ENCODE measurements around the gene SAP25. TPM values are rescaled to one million over a fixed set of nuclear protein-coding genes. Genes with fewer than 3 reads are reported as not detected.

The SAP25 gene
- total and polyA plus RNA-seq, 5 donors from 2014 or later = 0.47 to 47.4 TPM; not detected in 3

GRCh38 chr7:100611983-100612729, 38.5 kb upstream of the SAP25 start, which contains the start of gene MOSPD3:
Gene MOSPD3 (plus strand): TSS chr7:100612540. CDS start chr7:100612792, 252 bp downstream.
- H3K27me3 Mint-ChIP-seq = peaks cover 16% of the 10 kb centered on the region
- peaks cover 10 to 34% (median 21%) of the 10 kb centered on the region in 4 donors for H3K4me1 Mint-ChIP-seq
- H3K9me3 Mint-ChIP-seq = no peaks in the 10 kb centered on the region
- Histone ChIP-seq H3K36me3 (ENCODE audit: control insufficient read depth, insufficient read depth, low read length) (no peaks in the 10 kb centered on the region), H3K4me3 (ENCODE audit: low read depth, low read length) (peak within 1 kb of the TSS; percentile 76), H3K4me1 (ENCODE audit: control insufficient read depth, insufficient read depth, low read length, poor library complexity, severe bottlenecking) (peaks cover 23% of the 10 kb centered on the region), H3K9me3 (ENCODE audit: control insufficient read depth in 2 of 2, low read length in 2 of 2) (no peaks in the 10 kb centered on the region), H3K27me3 (ENCODE audit: control insufficient read depth, insufficient read depth, low read length) (no peaks in the 10 kb centered on the region), H3K27ac (ENCODE audit: insufficient read depth, low read length, poor library complexity, severe bottlenecking) (peak within 1 kb of the TSS; percentile 95)
- DNase-seq = peak; percentile 96 to 99 (median 98)
- H3K27ac Mint-ChIP-seq = peak within 1 kb of the TSS; percentile 99 to 100 (median 99)
- peaks cover 7% of the 10 kb centered on the region for H3K36me3 Mint-ChIP-seq
- peak; percentile 89 to 90 for ATAC-seq (ENCODE audit: low read depth in 2 of 2)
- H3K4me3 Mint-ChIP-seq = peak within 1 kb of the TSS; percentile 96 to 100 (median 96)

- Histone ChIP-seq H3K27me3 (ENCODE audit: control insufficient read depth, insufficient read depth, low read length) (no peaks in the 10 kb centered on the region), H3K9me3 (ENCODE audit: control insufficient read depth in 2 of 2, low read length in 2 of 2) (no peaks in the 10 kb centered on the region), H3K4me3 (ENCODE audit: low read depth, low read length) (no peak overlapping the region), H3K36me3 (ENCODE audit: control insufficient read depth, insufficient read depth, low read length) (no peaks in the 10 kb centered on the region), H3K27ac (ENCODE audit: insufficient read depth, low read length, poor library complexity, severe bottlenecking) (no peak overlapping the region), H3K4me1 (ENCODE audit: control insufficient read depth, insufficient read depth, low read length, poor library complexity, severe bottlenecking) (peaks cover 35% of the 10 kb centered on the region)
- Mint-ChIP-seq H3K9me3 (no peaks in the 10 kb centered on the region), H3K27me3 (peaks cover 22% of the 10 kb centered on the region), H3K4me3 (peak overlapping the region in 2 of 4 donors; percentile 61 to 96), H3K27ac (no peak overlapping the region), H3K36me3 (peaks cover 4% of the 10 kb centered on the region), H3K4me1 (peaks cover 14 to 40% (median 23%) of the 10 kb centered on the region in 4 donors)
- ATAC-seq (ENCODE audit: low read depth in 2 of 2) = no peak
- no peak for DNase-seq
Measured at GRCh38 chr7:100609958-100610357, 36.3 kb upstream of the SAP25 start.

GRCh38 chr7:100607111-100607510, 33.4 kb upstream of the SAP25 start:
- peaks cover 4 to 38% (median 15%) of the 10 kb centered on the region in 4 donors for H3K4me1 Mint-ChIP-seq
- no peaks in the 10 kb centered on the region for H3K9me3 Mint-ChIP-seq
- peak overlapping the region in 2 of 4 donors; percentile 22 to 82 for H3K4me3 Mint-ChIP-seq
- Histone ChIP-seq H3K9me3 (ENCODE audit: control insufficient read depth in 2 of 2, low read length in 2 of 2) (no peaks in the 10 kb centered on the region), H3K27me3 (ENCODE audit: control insufficient read depth, insufficient read depth, low read length) (no peaks in the 10 kb centered on the region), H3K4me3 (ENCODE audit: low read depth, low read length) (no peak overlapping the region), H3K36me3 (ENCODE audit: control insufficient read depth, insufficient read depth, low read length) (no peaks in the 10 kb centered on the region), H3K27ac (ENCODE audit: insufficient read depth, low read length, poor library complexity, severe bottlenecking) (no peak overlapping the region), H3K4me1 (ENCODE audit: control insufficient read depth, insufficient read depth, low read length, poor library complexity, severe bottlenecking) (peaks cover 35% of the 10 kb centered on the region)
- ATAC-seq (ENCODE audit: low read depth in 2 of 2) (no peak), DNase-seq (no peak)
- H3K36me3 Mint-ChIP-seq = no peaks in the 10 kb centered on the region
- peaks cover 23% of the 10 kb centered on the region for H3K27me3 Mint-ChIP-seq
- H3K27ac Mint-ChIP-seq = no peak overlapping the region

- Mint-ChIP-seq H3K4me1 (peaks cover 4 to 34% (median 11%) of the 10 kb centered on the region in 4 donors), H3K36me3 (no peaks in the 10 kb centered on the region), H3K27ac (no peak overlapping the region), H3K27me3 (peaks cover 19% of the 10 kb centered on the region), H3K9me3 (peaks cover 0 to 2% (median 0%) of the 10 kb centered on the region in 7 donors), H3K4me3 (peak overlapping the region; percentile 58 to 82 (median 74))
- Histone ChIP-seq H3K27ac (ENCODE audit: insufficient read depth, low read length, poor library complexity, severe bottlenecking) (no peak overlapping the region), H3K9me3 (ENCODE audit: control insufficient read depth in 2 of 2, low read length in 2 of 2) (no peaks in the 10 kb centered on the region), H3K4me3 (ENCODE audit: low read depth, low read length) (no peak overlapping the region), H3K27me3 (ENCODE audit: control insufficient read depth, insufficient read depth, low read length) (no peaks in the 10 kb centered on the region), H3K4me1 (ENCODE audit: control insufficient read depth, insufficient read depth, low read length, poor library complexity, severe bottlenecking) (peaks cover 30% of the 10 kb centered on the region), H3K36me3 (ENCODE audit: control insufficient read depth, insufficient read depth, low read length) (no peaks in the 10 kb centered on the region)
- DNase-seq = no peak
- no peak for ATAC-seq (ENCODE audit: low read depth in 2 of 2)
Measured at GRCh38 chr7:100606313-100606712, 32.6 kb upstream of the SAP25 start.

DNA sequence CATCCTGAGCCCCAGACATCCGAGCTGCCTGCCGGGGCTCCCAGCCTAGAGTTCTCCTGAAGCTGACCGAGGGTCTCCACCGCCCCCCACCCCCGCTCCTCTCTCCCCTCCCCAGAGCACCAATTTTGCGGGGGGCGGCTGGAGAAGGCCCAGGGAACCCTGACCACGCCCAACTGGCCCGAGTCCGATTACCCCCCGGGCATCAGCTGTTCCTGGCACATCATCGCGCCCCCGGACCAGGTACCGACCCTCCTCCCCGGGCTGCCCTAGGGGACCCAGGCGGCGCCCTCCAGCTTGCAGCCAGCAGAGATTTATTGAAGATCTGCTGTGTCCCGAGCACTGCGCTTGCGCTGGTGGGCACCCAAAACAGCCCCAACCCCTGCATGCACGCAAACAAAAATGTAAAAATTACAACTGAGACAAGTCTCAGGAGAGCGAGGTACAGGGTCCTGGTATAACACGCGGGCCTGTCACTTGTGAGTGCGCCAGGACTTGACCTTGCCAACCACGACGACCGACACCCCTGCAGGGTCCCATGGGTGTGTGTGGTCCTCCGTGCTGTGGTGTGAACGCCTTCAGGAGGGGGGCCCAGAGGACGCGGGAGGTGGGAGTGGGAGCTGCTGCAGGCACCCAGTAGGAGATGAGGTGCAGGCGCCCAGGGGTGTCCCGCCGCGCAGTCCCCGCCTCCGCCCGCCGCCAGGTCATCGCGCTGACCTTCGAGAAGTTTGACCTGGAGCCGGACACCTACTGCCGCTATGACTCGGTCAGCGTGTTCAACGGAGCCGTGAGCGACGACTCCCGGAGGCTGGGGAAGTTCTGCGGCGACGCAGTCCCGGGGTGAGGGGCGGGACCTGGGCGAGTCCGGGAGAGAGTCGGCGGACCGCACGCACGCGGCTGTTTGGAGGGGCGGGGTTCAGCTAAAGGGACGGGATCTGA, 31.5 kb upstream of the SAP25 start:
- peaks cover 30% of the 10 kb centered on the region for H3K4me1 ChIP-seq (ENCODE audit: control insufficient read depth, insufficient read depth, low read length, poor library complexity, severe bottlenecking)
- H3K27ac Mint-ChIP-seq = peak overlapping the region; percentile 54 to 80 (median 66)
- H3K4me1 Mint-ChIP-seq = peaks cover 4 to 31% (median 11%) of the 10 kb centered on the region in 4 donors
- H3K36me3 Mint-ChIP-seq = no peaks in the 10 kb centered on the region
- H3K9me3 Mint-ChIP-seq = peaks cover 0 to 2% (median 0%) of the 10 kb centered on the region in 7 donors
- ATAC-seq (ENCODE audit: low read depth in 2 of 2) (peak in 1 of 2 donors; percentile 8), DNase-seq (peak; percentile 27 to 47 (median 42))
- H3K27ac ChIP-seq (ENCODE audit: insufficient read depth, low read length, poor library complexity, severe bottlenecking) = no peak overlapping the region
- no peaks in the 10 kb centered on the region for H3K27me3 ChIP-seq (ENCODE audit: control insufficient read depth, insufficient read depth, low read length)
- peak overlapping the region; percentile 82 to 93 (median 88) for H3K4me3 Mint-ChIP-seq
- no peak overlapping the region for H3K4me3 ChIP-seq (ENCODE audit: low read depth, low read length)
- no peaks in the 10 kb centered on the region for H3K36me3 ChIP-seq (ENCODE audit: control insufficient read depth, insufficient read depth, low read length)
- H3K9me3 ChIP-seq (ENCODE audit: control insufficient read depth in 2 of 2, low read length in 2 of 2) = no peaks in the 10 kb centered on the region
- H3K27me3 Mint-ChIP-seq = peaks cover 19% of the 10 kb centered on the region

GRCh38 chr7:100604028-100604975, 30.6 kb upstream of the SAP25 start:
- H3K27ac ChIP-seq (ENCODE audit: insufficient read depth, low read length, poor library complexity, severe bottlenecking) = peak overlapping the region; percentile 63
- H3K4me1 ChIP-seq (ENCODE audit: control insufficient read depth, insufficient read depth, low read length, poor library complexity, severe bottlenecking) = peaks cover 30% of the 10 kb centered on the region
- H3K9me3 Mint-ChIP-seq = peaks cover 0 to 2% (median 0%) of the 10 kb centered on the region in 7 donors
- H3K36me3 Mint-ChIP-seq = no peaks in the 10 kb centered on the region
- H3K4me3 Mint-ChIP-seq = peak overlapping the region; percentile 82 to 93 (median 88)
- H3K36me3 ChIP-seq (ENCODE audit: control insufficient read depth, insufficient read depth, low read length) = no peaks in the 10 kb centered on the region
- DNase-seq (peak; percentile 66 to 83 (median 76)), ATAC-seq (ENCODE audit: low read depth in 2 of 2) (peak; percentile 73 to 76)
- no peaks in the 10 kb centered on the region for H3K27me3 ChIP-seq (ENCODE audit: control insufficient read depth, insufficient read depth, low read length)
- H3K9me3 ChIP-seq (ENCODE audit: control insufficient read depth in 2 of 2, low read length in 2 of 2) = no peaks in the 10 kb centered on the region
- peak overlapping the region; percentile 7 for H3K4me3 ChIP-seq (ENCODE audit: low read depth, low read length)
- H3K27me3 Mint-ChIP-seq = peaks cover 19% of the 10 kb centered on the region
- peak overlapping the region; percentile 52 to 94 (median 88) for H3K27ac Mint-ChIP-seq
- peaks cover 0 to 31% (median 11%) of the 10 kb centered on the region in 4 donors for H3K4me1 Mint-ChIP-seq

DNA sequence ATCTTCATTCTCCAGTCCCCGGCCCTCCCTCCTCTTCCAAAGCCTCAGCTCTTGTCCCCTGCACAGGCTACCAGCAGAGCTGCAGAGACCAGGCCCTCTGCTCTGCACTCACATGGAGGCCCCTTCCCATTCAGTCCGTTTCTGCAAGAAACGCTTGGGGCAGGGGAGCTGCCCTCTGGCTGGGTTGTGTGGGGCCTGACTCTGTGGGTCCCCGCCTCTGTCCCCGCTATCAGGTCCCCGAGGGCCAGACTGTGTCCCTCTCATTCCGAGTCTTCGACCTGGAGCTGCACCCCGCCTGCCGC, 30.0 kb upstream of the SAP25 start:
- peak overlapping the region; percentile 82 to 93 (median 86) for H3K4me3 Mint-ChIP-seq
- ATAC-seq (ENCODE audit: low read depth in 2 of 2) = peak; percentile 2 to 4
- H3K27me3 ChIP-seq (ENCODE audit: control insufficient read depth, insufficient read depth, low read length) = no peaks in the 10 kb centered on the region

More for the DNA sequence above, 30.0 kb upstream of the SAP25 start:
- peak overlapping the region; percentile 63 for H3K27ac ChIP-seq (ENCODE audit: insufficient read depth, low read length, poor library complexity, severe bottlenecking)
- Mint-ChIP-seq H3K9me3 (peaks cover 0 to 2% (median 0%) of the 10 kb centered on the region in 7 donors), H3K4me1 (peaks cover 0 to 31% (median 11%) of the 10 kb centered on the region in 4 donors), H3K27ac (peak overlapping the region; percentile 52 to 94 (median 88)), H3K36me3 (no peaks in the 10 kb centered on the region), H3K27me3 (peaks cover 19% of the 10 kb centered on the region)
- H3K36me3 ChIP-seq (ENCODE audit: control insufficient read depth, insufficient read depth, low read length) = no peaks in the 10 kb centered on the region
- no peaks in the 10 kb centered on the region for H3K9me3 ChIP-seq (ENCODE audit: control insufficient read depth in 2 of 2, low read length in 2 of 2)
- no peak for DNase-seq
- peak overlapping the region; percentile 7 for H3K4me3 ChIP-seq (ENCODE audit: low read depth, low read length)
- peaks cover 30% of the 10 kb centered on the region for H3K4me1 ChIP-seq (ENCODE audit: control insufficient read depth, insufficient read depth, low read length, poor library complexity, severe bottlenecking)

All from CD4-positive, CD25-positive, alpha-beta regulatory T cell (primary cell).